ENCODE data around the gene TNFSF13B. TPM values are rescaled to one million over a fixed set of nuclear protein-coding genes. Genes with fewer than 3 reads are reported as not detected.
"Not testable (repeated sequence)": the region's sequence is repeated elsewhere in the genome, so short reads cannot be mapped to it uniquely, and the experiment has no call there.

The TNFSF13B gene
- total RNA-seq, 1 donor from 2014 or later, result 0.71 TPM

- TF ChIP-seq CTCF (IDR thresholded peaks at IDR 0.05; ENCODE audit: insufficient read depth, low read length, poor library complexity, severe bottlenecking), result no peak
- DNase-seq (ENCODE audit: low read depth), result no peak
- Histone ChIP-seq H3K36me3 (ENCODE audit: control insufficient read depth, insufficient read depth, low read length) (no peaks in the 10 kb centered on the region), H3K27me3 (ENCODE audit: control insufficient read depth, insufficient read depth, low read length) (no peaks in the 10 kb centered on the region), H3K4me3 (ENCODE audit: low read depth, low read length) (no peak overlapping the region)
These were observed 3.1 kb upstream of the TNFSF13B start for GRCh38 chr13:108266321-108266990.

GRCh38 chr13:108267347-108267746 lies 2.2 kb upstream of the TNFSF13B start:
- H3K27me3 ChIP-seq (ENCODE audit: control insufficient read depth, insufficient read depth, low read length), result no peaks in the 10 kb centered on the region
- no peaks in the 10 kb centered on the region for H3K36me3 ChIP-seq (ENCODE audit: control insufficient read depth, insufficient read depth, low read length)
- no peak for TF ChIP-seq CTCF (IDR thresholded peaks at IDR 0.05; ENCODE audit: insufficient read depth, low read length, poor library complexity, severe bottlenecking)
- no peak for DNase-seq (ENCODE audit: low read depth)
- H3K4me3 ChIP-seq (ENCODE audit: low read depth, low read length), result no peak overlapping the region

- DNase-seq (ENCODE audit: low read depth); H3K36me3 ChIP-seq (ENCODE audit: control insufficient read depth, insufficient read depth, low read length); H3K4me3 ChIP-seq (ENCODE audit: low read depth, low read length); H3K27me3 ChIP-seq (ENCODE audit: control insufficient read depth, insufficient read depth, low read length): not testable (repeated sequence)
These were observed 1.7 kb upstream of the TNFSF13B start for GRCh38 chr13:108267855-108268254.

- DNase-seq (ENCODE audit: low read depth), result no peak
- TF ChIP-seq CTCF (IDR thresholded peaks at IDR 0.05; ENCODE audit: insufficient read depth, low read length, poor library complexity, severe bottlenecking), result no peak
- Histone ChIP-seq H3K4me3 (ENCODE audit: low read depth, low read length) (no peak overlapping the region), H3K36me3 (ENCODE audit: control insufficient read depth, insufficient read depth, low read length) (no peaks in the 10 kb centered on the region), H3K27me3 (ENCODE audit: control insufficient read depth, insufficient read depth, low read length) (no peaks in the 10 kb centered on the region)
These were observed 929 bp upstream of the TNFSF13B start for GRCh38 chr13:108268466-108269112.

GRCh38 chr13:108270442-108270841 lies 924 bp downstream of the TNFSF13B start:
- Histone ChIP-seq H3K36me3 (ENCODE audit: control insufficient read depth, insufficient read depth, low read length) (no peaks in the 10 kb centered on the region), H3K27me3 (ENCODE audit: control insufficient read depth, insufficient read depth, low read length) (no peaks in the 10 kb centered on the region), H3K4me3 (ENCODE audit: low read depth, low read length) (no peak overlapping the region)
- TF ChIP-seq CTCF (IDR thresholded peaks at IDR 0.05; ENCODE audit: insufficient read depth, low read length, poor library complexity, severe bottlenecking), result no peak
- no peak for DNase-seq (ENCODE audit: low read depth)

- H3K36me3 ChIP-seq (ENCODE audit: control insufficient read depth, insufficient read depth, low read length), result no peaks in the 10 kb centered on the region
- H3K4me3 ChIP-seq (ENCODE audit: low read depth, low read length), result no peak overlapping the region
- no peak for TF ChIP-seq CTCF (IDR thresholded peaks at IDR 0.05; ENCODE audit: insufficient read depth, low read length, poor library complexity, severe bottlenecking)
- no peak for DNase-seq (ENCODE audit: low read depth)
- no peaks in the 10 kb centered on the region for H3K27me3 ChIP-seq (ENCODE audit: control insufficient read depth, insufficient read depth, low read length)
These were observed 2.8 kb downstream of the TNFSF13B start for GRCh38 chr13:108272333-108272732.

Data from kidney epithelial cell (primary cell).